Stimulated activated CD4-positive, alpha-beta T cell treated with anti-CD3 and anti-CD28 coated beads, Interleukin-15, amount 100 ng/mL, for 1 hour (primary cell): ENCODE measurements around the gene SPATA32.
"Not testable (repeated sequence)": the region's sequence is repeated elsewhere in the genome, so short reads cannot be mapped to it uniquely, and the experiment has no call there.

Source experiments
- DNase-seq, 2 donors: peaks; one replicate each; pipeline ENCODE4 v3.0.0-alpha.2; 2020; ENCODE audit warnings: low read depth in 1 of 2, low spot score in 1 of 2

The SPATA32 gene, protein sequence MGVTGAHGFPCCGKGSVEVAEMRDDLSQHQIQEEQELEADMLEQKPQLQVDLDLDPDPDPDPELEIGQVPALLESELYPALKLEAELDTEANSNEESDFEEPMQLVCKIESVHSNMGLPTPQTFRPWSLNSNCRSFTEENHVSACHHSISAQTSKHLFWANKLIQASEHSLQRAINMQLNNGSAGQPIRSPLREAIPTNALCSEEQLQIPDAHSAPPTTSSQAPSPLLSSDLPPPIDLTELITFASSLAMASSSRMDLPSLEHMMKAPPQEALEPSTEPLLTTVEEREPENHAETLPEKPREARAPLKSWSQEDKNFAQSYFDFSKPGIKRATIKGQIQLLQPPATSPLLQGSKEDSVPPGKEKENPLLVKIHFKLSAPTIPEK

DNA sequence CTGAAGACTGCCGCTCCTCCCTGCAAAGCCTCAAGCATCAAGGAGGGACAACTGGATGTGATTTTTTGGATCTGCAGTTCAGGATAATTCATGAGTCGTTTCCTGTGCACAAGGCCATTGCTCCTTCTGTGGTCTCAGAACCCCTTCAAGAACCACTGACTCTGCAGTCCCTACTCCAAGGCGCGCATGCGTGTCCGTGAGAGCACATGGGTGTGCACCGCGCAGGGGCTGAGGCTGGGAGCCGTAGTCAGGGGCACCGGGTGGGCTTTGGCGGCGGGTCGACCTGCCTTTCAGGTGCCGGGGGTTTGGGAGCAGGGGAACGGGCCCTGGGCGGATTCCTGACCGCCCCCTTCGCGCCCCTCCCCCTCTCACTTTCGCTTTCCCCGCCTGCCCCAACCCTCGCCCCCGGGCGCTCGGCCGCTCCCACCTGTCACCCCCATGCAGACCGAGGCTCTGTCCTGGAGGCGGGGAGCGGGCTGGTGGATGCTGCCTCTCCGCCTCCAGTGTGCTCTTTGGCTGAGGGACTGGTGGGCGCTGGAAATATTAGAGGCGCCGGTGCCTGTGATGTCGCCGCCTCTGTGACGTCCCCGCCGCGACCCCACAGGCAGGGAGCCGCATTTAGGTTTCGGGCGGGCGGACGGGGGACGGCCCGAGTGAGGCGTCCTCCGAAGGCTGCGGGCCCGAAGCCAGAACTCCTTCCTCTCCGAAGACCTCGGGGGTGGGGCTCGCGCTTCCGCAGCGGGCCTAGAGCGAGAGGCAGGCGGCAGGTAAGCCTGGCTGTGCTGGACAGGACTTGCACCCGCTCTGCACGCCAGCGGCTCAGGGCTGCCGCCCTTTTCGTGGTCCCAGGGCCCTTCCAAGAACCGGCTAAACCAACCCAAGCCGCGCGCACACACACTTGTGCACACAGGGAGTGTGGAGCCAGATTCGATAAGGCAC, at the start of gene SPATA32:
Gene SPATA32 (minus strand): TSS at position 518 of the 939 bp plus-strand sequence. CDS start 78 bp downstream, at position 440.
- DNase-seq, result peak; percentile 35 to 51

DNA sequence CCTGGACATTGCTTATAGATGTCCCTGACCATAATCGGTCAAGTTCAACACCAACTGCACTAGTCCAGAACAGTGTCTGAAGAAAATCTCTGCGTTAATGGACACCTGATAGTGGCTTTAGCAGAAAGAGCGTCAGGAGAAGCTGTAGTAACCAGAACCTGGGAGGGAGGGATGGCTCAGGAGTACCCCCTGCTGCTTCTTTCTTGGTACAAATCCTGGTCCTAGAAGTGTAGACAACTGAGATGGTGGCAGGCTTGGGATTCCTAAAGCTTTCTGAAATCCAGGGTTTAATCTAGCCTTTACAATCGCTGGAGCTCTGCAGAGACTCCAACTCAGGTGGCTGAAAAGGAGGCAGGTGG, 49.5 kb upstream of the SPATA32 start:
- DNase-seq, result no peak

DNA sequence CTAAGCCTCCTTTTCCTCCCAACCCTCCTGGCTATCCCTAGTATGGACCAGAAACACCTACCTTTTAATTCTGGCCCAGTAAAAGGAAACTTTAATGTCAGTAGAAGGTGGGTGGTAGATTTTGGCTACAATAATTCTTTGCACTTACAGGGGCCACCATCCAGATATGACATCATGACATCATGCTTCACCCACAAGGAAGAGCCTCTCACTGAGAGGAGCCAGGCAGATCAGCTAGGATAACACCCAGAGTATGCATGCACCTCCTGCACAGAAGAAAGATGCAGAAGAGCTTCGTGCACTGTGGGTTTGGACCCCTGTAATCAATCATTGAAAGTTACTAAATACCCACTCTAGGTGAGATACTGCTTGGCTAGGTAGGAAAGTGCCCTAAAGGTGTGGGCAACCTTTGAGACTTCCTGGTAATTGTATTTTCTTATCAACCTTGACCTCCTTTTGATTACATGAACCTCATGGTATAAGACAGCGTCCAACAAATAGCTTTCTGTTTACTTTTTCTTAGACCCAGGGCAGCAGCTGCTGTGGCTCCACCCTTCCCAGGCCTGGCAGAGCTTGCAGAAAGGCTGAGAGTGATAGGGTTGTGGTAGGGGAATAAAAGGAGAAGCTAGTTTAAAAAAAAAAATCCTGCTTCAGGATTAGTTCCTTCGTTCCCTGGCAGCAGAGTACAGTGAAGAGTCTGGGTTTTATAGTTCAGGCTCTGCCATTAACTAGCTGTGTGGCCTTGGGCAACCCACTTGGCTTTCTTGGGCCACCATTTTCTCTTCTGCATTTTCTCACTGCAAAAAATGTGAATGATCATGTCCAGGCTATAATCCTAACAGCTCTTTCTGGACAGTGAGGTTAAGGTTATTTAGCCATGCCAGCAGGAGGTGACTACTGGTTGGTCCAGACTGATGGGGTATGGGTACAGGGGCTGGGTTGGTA, 48.8 kb upstream of the SPATA32 start:
- DNase-seq, result no peak

DNA sequence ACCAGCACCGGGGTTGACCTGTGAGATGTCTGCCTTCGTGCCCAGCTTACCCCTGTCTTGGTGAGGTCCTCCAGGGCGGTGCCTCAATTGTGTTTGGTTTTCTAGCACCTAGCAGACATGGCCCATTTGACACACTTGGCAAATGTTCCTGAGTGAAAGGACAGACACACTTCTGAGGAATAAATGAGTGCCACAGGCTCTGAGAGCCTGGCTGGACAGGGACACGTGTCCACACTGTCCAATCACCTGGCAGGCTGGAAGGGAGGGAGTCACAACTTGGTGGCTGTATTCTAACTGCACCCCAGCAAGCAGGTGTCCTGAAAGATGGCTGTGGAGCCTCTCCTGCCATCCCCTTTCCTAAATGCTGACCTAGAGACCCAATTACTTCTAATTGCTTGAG, 47.5 kb upstream of the SPATA32 start:
- DNase-seq, result no peak

DNA sequence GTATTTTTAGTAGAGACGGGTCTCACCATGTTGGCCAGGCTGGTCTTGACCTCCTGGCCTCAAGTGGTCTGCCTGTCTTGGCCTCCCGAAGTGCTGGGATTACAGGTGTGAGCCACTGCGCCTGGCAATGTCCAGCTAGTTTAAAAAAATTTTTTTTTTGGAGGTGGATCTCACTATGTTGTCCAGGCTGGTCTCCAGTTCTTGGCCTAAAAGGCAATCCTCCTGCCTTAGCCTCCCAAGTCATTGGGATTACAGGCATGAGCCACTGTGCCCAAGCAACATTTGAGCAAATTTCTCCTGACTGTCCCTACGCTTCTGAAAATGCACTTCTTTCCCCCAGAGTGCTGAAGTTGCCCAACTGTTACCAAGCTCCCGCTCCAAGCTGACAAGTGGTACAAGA, 46.9 kb upstream of the SPATA32 start:
- no peak for DNase-seq

DNA sequence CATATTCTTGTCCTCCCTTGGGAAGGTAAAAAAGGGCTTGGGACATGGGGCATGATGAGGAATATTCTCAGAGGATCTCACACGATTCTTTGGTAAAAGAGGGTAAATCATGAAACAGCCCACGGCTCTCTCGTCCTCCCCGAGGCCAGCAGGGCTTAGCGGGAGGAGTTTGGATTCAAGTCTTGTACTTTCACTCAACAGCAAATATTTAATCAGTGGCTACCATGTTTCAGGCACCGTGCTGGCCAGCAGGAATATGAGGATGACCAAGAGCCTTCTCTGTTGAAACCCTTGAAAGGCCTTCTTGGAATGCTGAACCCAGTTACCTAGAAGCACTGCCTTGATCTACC, 46.1 kb upstream of the SPATA32 start:
- DNase-seq, result no peak

DNA sequence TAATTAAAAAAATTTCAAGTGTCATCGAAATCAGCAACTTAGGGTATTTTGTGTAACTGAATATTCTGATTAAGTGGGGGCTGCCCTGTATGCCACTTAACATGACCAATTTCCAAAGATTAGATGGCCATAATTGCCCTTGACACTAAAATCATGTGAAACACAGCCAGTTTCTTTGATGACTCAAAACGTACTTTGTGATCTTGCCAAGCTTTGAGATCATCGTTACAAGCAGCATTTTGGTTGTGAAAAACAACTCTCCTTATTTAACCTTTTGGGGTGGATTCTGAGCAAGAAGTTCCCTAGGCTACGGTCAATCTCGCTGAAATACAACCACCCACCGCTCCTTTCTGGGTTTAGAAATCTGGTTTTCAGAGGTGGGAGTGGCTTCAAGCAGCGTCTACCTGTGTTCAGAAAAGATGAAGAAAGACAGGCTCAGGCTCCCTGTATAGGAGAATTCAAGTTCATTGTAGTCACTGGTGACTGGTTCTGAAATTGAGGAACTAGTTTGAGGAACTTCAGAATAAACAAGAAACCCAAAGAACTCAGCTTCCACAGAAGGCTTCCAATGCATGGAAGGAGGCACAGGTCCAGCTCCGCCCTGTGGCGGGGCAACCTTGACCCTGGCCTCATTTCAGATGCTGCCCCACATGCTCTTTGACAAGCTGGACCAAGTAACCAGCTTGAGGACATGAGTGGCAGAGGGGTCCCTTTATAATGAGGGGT, 45.6 kb upstream of the SPATA32 start:
- DNase-seq, result no peak

DNA sequence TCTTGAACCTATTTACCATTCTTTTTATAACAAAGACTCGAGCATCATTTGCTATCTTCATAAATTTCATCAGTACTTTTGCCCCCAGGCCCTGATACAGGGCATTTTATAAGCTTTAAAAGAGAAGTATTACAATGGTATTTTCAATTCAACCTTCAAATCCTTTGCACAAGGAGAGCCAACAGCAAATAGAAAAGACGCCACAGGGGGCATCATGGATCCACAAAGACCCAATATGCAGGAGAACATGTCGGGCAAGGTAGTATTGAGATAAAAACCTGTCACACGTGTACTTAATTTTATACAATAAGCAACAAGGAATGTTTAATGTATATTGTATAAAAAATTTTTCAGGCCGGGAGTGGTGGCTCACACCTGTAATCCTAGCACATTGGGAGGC, 44.7 kb upstream of the SPATA32 start:
- no peak for DNase-seq

DNA sequence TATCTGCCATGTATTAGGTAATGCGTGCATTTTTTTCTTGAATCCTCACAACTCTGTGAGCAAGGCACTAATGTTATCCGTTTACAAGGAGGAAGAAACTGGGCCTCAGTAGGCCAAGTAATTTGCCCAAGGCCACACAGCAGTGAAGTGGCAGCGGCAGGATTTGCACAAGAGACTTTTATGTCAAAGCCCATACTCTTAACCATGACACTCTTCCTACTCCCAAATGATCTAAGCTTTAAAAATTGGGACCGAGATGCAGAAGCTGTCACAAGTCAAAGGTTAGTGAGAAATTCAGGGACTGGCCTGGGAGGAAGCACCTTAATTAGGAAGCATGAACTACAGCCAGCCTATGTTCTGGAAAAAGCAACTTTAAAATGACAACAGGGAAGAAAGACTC, 44.2 kb upstream of the SPATA32 start:
- no peak for DNase-seq

DNA sequence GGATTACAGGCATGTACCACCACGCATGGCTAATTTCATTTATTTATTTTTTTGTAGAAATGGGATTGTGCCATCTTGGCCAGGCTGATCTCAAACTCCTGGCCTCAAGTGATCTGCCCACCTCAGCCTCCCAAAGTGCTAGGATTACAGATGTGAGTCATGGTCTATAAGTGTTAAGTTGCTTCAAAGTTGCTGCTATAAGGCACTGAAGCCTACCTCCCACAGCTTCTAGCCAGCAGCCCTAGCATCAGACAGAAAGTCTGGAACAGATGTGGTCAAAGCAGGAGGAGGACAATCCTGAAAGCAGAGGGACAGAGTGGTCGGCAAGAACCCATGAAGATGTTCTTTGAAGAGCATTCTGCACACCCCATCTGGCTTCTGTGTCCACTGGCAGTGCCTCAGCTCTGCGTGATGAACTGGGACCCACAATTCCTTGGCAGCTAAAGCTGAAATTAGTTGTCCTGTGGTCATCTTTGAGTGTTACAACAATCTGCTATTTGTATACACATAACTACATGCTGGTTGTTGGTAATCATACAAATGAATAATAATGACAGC, 43.7 kb upstream of the SPATA32 start:
- no peak for DNase-seq

DNA sequence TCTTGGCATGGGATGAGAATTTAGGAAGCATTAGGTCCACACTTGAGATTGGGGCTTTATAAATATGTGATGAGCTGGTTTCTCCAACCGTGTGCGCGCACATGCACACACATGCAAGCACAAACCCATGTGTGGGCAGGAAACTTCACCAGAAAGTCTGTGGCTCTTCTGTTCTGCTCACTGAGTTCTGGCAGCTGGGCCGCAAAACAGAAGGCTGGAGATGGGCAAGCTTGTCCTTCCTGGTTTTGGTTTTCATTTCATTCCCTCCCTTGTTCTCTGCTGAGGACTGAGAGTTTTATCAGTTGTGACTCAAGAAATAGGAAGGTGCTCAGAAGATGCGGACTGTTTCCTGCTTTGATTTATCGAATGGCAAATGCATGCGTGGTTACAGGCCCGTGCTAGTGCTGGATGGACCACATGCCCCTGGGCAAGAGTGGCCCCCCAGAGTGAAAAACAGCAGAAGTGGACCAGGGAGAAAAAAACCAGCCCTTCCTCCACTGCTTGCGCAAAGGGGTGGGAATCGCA, 40.8 kb upstream of the SPATA32 start:
- no peak for DNase-seq

DNA sequence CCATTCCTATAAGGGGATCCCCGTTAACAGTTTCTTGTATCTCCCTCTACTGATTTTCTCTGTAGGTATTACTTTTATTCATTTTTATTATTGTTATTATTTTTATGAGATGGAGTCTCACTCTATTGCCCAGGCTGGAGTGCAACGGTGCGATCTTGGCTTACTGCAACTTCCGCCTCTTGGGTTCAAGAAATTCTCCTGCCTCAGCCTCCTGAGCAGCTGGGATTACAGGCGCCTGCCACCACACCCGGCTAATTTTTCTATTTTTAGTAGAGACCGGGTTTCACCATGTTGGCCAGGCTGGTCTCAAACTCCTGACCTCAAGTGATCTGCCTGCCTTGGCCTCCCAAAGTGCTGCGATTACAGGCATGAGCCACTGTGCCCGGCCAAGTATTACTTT, 40.3 kb upstream of the SPATA32 start:
- DNase-seq, result not testable (repeated sequence)

DNA sequence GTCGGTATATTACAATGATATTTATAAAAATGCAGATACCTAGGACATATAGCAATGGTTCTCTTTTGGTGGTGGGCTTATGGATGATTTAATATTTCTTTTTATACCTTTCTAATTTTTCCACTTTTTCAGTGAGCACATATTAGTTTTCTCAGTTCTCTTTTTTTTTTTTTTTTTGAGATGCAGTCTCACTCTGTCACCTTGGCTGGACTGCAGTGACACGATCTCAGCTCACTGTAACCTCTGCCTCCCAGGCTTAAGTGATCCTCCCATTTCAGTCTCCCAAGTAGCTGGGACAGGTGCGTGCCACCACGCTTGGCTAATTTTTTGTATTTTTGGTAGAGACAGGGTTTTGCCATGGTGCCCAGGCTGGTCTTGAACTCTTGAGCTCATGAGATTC, 39.8 kb upstream of the SPATA32 start:
- no peak for DNase-seq

DNA sequence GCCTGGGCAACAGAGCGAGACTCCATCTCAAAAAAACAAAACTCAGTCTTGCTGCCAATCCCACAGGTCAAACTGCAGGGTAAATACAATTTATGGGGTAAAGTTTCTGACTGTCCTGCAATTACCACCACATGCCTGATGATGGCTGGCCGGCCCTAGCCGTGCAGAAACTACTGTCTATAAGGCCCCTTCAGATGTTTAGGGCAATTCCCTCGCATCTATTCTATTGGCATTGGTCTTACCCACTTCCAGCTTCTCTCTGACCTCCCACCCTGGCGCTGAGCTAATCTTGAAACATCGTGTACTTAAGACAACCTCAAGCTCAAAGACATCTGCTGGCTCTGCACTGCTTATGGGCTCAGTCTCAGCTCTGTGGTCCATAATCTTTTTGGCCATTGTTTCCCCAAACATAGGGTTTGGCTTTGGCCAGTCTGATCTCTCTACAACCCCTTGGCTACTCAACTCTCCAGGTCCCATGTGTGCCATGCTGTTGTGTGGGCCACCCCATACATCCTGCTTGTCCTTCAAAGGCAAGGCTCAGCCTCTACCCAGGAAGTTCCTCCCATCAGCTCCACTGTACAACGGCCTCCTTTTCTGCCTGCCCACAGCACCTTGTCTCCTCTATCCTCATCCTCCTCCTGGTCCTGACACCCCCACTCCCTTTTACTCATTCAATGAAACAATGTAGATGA, 38.3 kb upstream of the SPATA32 start:
- no peak for DNase-seq

DNA sequence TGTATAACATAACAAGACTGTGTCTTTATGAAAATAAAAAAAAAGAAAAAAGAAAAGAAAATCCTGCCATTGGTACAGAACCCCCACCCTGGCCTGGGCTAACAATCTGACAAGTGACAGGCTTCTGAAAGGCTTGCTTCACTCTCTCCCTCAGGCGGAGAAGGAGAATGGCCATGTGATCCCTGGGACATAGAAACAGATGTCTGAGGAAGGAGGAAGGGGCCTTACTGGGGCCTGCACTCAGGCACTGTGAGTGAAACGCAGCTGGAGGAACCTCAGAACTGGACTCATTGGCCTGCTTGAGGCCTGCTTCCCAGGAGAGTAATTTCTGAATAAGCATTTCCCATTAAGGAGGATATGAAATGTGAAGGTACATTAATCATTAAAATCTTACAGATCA, 37.5 kb upstream of the SPATA32 start:
- DNase-seq, result no peak

DNA sequence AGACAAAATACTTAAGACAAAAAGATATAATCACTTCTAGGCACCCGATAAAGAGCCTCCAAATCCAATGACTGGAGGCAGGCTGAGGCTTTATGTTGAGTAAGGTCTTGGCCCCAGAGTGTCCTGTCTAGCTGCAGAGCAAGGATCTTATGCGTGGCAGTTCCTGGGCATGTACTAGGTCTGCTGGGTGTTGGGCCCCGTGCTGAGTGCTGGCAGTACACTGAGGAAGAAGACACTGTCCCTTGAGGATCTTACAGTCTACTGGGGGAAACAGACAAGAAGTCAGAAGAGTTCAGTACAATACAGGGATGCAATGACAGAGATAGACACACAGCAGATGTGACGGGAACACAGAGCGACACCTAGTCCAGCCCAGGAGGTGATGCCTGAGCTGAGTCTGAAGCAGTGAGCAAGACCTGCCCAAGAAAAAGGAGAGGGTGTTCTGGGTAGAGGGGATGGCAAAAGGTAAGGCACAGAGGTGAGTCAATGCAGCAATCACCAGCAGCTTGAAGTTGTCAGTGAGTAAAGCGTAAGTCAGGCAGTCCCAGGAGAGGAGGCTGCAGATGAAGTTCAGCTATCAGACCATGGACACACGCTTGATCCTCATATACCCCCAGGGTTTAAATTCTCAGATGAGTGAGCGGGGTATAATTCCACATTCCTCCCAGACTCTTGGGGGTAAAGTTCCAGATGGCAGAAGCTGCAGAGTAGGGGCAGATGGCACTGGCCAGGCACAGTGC, 36.8 kb upstream of the SPATA32 start:
- no peak for DNase-seq

DNA sequence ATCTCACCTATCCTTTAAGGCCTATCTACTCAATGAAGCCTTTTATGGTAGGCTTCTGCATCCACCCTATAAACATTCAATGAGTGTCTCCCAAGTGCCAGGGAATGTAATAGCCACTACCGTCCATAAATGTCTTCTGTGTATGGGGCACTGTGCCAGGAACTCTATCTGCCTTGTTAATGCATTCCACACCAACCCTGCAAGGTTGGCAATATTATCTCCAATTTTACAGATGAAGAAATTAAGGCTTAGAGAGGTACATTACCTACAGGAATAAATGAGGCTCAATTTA, 34.9 kb upstream of the SPATA32 start:
- DNase-seq, result no peak

DNA sequence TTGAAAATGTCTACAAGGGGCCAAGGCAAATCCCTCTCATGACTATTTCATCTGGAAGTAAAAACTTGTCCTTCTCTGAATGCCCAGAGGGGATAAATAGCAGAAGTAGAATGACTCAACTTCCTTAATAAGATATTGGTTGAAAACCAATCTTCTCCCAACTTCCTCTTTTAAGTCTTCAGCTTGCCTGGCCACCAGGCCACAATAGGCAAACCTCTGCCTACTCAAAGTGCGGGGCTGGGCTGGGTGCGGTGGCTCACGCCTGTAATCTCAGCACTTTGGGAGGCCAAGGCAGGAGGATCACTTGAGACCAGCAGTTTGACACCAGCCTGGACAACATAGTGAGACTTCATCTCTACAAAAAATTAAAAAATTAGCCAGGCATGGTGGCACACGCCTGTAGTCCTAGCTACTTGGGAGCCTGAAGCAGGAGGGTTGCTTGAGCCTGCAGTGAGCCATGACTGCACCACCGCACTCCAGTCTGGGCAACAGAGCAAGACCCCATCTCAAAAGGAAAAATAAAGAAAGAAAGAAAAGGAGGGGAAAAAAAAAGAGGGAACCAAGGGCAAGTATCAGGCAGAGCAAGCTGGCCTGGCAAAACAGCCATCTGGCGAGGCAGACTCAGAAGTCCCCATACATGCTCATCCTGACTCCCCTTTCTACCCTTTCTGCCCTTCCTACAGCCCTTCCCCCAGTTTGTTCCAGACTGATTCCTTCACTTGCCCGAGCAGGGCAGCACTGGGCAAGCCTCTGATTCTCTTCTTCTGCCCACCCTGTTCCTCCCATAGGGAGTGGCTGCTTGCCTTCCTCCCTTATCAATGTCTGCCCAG, 34.3 kb upstream of the SPATA32 start:
- no peak for DNase-seq
